ENCODE data around the gene GPR84.
A peak's percentile ranks its signal among the peaks of the same experiment; 100 is the strongest.

DNA sequence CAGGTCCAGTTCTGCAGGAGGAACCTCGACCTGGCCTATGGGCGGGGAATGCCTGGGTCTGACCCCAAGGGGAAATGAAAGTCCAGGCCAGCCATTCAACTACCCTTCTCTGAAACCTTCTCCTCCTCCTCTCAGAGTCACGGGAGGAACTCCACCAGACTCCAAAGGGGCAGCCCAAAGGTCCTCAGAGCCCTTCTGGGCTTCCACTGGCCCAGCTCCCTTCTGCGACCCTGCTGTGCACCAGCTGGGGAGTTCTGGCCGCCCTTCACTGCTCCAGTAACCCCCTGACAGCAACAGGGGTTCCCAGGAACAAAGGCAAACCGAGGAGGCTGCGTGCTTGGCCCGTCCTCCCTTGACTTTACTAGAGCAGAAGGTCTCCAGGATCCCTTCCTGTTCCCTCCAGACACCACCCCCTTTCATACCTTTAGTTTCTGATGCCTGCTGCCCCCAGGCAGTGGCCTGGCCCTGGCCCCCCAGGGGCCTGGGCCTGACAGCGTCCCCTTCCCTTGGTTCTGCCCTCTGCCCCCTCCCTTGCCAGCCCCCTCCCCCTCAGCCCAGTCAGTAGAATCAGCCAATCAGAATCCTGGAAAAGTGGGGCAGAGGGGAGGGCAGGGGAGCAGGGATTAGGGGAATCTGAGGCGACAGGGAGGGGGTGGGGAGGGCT is 21.1 kb upstream of the GPR84 start:
- TF ChIP-seq STAT1 (conservative IDR thresholded peaks at IDR 0.05) = no peak
- peak; percentile 47; the same call in 1 of the 2 replicates for TF ChIP-seq POLR2AphosphoS5 (IDR thresholded peaks at IDR 0.05; ENCODE audit: low read length)
- TF ChIP-seq, protein P1, sequence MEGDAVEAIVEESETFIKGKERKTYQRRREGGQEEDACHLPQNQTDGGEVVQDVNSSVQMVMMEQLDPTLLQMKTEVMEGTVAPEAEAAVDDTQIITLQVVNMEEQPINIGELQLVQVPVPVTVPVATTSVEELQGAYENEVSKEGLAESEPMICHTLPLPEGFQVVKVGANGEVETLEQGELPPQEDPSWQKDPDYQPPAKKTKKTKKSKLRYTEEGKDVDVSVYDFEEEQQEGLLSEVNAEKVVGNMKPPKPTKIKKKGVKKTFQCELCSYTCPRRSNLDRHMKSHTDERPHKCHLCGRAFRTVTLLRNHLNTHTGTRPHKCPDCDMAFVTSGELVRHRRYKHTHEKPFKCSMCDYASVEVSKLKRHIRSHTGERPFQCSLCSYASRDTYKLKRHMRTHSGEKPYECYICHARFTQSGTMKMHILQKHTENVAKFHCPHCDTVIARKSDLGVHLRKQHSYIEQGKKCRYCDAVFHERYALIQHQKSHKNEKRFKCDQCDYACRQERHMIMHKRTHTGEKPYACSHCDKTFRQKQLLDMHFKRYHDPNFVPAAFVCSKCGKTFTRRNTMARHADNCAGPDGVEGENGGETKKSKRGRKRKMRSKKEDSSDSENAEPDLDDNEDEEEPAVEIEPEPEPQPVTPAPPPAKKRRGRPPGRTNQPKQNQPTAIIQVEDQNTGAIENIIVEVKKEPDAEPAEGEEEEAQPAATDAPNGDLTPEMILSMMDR (IDR thresholded peaks at IDR 0.05 in 2 of 3, conservative IDR thresholded peaks at IDR 0.05 in 1 of 3; ENCODE audit: control insufficient read depth in 2 of 3, extremely low read depth in 1 of 3, insufficient read depth in 1 of 3, low read depth in 3 of 3, low read length in 3 of 3) = no peak
- no peak for TF ChIP-seq EGR1 (IDR thresholded peaks at IDR 0.05; ENCODE audit: borderline replicate concordance in 1 of 2, low read depth in 2 of 2, low read length in 2 of 2)
- peak; percentile 54 to 80; a peak in 3 of 4 replicates for TF ChIP-seq BHLHE40 (IDR thresholded peaks at IDR 0.05; ENCODE audit: borderline replicate concordance in 1 of 2, low read depth in 2 of 2, low read length in 1 of 2)
- no peak for TF ChIP-seq SMARCA5 (IDR thresholded peaks at IDR 0.05)
- TF ChIP-seq MYC (IDR thresholded peaks at IDR 0.05; ENCODE audit: insufficient read depth, insufficient read length, insufficient replicate concordance, low read length, severe bottlenecking) = no peak
- TF ChIP-seq CBFB (IDR thresholded peaks at IDR 0.05; ENCODE audit: low read depth) = no peak
- no peak for TF ChIP-seq POLR2A (IDR thresholded peaks at IDR 0.05; ENCODE audit: low read depth, low read length)
- no peak for TF ChIP-seq HDGF (IDR thresholded peaks at IDR 0.05)
- no peak for TF ChIP-seq ZBED1 (IDR thresholded peaks at IDR 0.05; ENCODE audit: borderline replicate concordance)
- no peak for TF ChIP-seq NFIC (IDR thresholded peaks at IDR 0.05; ENCODE audit: low read depth, low read length)

All from GM12878 (cell line).